ENCODE results near the gene OSBPL10. TPM values are rescaled to one million over a fixed set of nuclear protein-coding genes. Genes with fewer than 3 reads are reported as not detected.

Gene OSBPL10
- total RNA-seq, 2 donors from 2014 or later, result 4.2 to 8.2 TPM

- H3K27me3 ChIP-seq, result no peaks in the 10 kb centered on the region
- no peak for DNase-seq (ENCODE audit: low spot score)
- no peaks in the 10 kb centered on the region for H3K36me3 ChIP-seq
- no peak for TF ChIP-seq CTCF (IDR thresholded peaks at IDR 0.05)
- H3K9me3 ChIP-seq, result no peaks in the 10 kb centered on the region
- peaks cover 0 to 9% of the 10 kb centered on the region in 2 donors for H3K4me1 ChIP-seq
- no peak overlapping the region for H3K27ac ChIP-seq
- H3K4me3 ChIP-seq, result no peak overlapping the region
These were observed 252.7 kb downstream of the OSBPL10 start for GRCh38 chr3:31728403-31728802.

- Histone ChIP-seq H3K9me3 (no peaks in the 10 kb centered on the region), H3K36me3 (no peaks in the 10 kb centered on the region), H3K4me1 (no peaks in the 10 kb centered on the region), H3K4me3 (no peak overlapping the region), H3K27me3 (no peaks in the 10 kb centered on the region), H3K27ac (no peak overlapping the region)
- no peak for TF ChIP-seq CTCF (IDR thresholded peaks at IDR 0.05)
- no peak for DNase-seq (ENCODE audit: low spot score)
These were observed 255.1 kb downstream of the OSBPL10 start for GRCh38 chr3:31725976-31726375.

GRCh38 chr3:31725568-31725967 is 255.5 kb downstream of the OSBPL10 start:
- no peak for DNase-seq (ENCODE audit: low spot score)
- TF ChIP-seq CTCF (IDR thresholded peaks at IDR 0.05), result no peak
- Histone ChIP-seq H3K4me3 (no peak overlapping the region), H3K36me3 (no peaks in the 10 kb centered on the region), H3K4me1 (no peaks in the 10 kb centered on the region), H3K27ac (no peak overlapping the region), H3K27me3 (no peaks in the 10 kb centered on the region), H3K9me3 (no peaks in the 10 kb centered on the region)

GRCh38 chr3:31724651-31725050 is 256.4 kb downstream of the OSBPL10 start:
- H3K9me3 ChIP-seq, result no peaks in the 10 kb centered on the region
- no peak overlapping the region for H3K27ac ChIP-seq
- no peak for DNase-seq (ENCODE audit: low spot score)
- H3K27me3 ChIP-seq, result no peaks in the 10 kb centered on the region
- TF ChIP-seq CTCF (IDR thresholded peaks at IDR 0.05), result peak in 1 of 2 donors; percentile 36
- no peak overlapping the region for H3K4me3 ChIP-seq
- H3K36me3 ChIP-seq, result no peaks in the 10 kb centered on the region
- H3K4me1 ChIP-seq, result peaks cover 0 to 5% of the 10 kb centered on the region in 2 donors

DNA sequence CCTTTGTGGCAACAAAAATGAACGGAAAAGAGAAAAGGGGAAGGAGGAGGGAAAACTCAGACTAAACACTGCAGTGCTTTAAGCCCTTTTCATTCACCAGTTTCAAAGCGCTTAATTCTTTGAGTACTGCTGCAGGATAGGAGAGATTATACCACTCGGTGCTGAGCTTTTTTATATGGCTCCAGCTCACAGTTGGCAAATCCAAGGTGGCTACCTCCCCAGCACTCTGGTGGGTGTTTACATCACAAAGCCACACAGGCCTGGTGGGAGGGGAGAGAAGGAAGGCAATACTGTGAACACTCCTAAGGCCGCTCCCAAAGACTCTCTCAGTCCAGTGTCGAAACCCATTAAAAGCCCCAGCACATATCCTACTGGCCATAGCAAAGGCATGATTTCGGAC is 256.9 kb downstream of the OSBPL10 start:
- Histone ChIP-seq H3K27me3 (no peaks in the 10 kb centered on the region), H3K36me3 (no peaks in the 10 kb centered on the region), H3K4me1 (peaks cover 0 to 5% of the 10 kb centered on the region in 2 donors), H3K4me3 (no peak overlapping the region), H3K27ac (no peak overlapping the region), H3K9me3 (no peaks in the 10 kb centered on the region)
- DNase-seq (ENCODE audit: low spot score), result no peak
- TF ChIP-seq CTCF (IDR thresholded peaks at IDR 0.05), result no peak

DNA sequence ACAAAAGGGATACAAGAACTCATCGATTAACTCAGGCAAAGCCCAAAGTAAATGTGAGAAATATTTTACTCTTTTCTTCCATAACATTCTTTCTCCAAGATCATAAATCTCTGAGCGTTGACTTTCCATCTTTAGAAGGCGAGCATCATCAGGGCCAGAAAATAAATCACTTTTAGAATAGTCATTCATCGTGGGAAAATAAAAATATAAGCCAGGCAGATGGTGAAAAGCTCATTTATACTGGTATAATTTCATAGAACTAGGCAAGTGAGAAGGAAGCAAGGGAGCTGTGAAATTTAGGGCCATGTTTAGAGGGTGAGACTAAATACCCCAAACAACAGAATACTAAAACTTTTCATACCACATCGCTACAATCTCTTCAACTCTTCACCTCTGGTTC is 257.4 kb downstream of the OSBPL10 start:
- TF ChIP-seq CTCF (IDR thresholded peaks at IDR 0.05), result no peak
- no peak for DNase-seq (ENCODE audit: low spot score)
- H3K27ac ChIP-seq, result no peak overlapping the region
- no peaks in the 10 kb centered on the region for H3K36me3 ChIP-seq
- peaks cover 0 to 5% of the 10 kb centered on the region in 2 donors for H3K4me1 ChIP-seq
- H3K27me3 ChIP-seq, result no peaks in the 10 kb centered on the region
- no peaks in the 10 kb centered on the region for H3K9me3 ChIP-seq
- no peak overlapping the region for H3K4me3 ChIP-seq

Data from right atrium auricular region (tissue), 2 donors.